GM12878 (cell line): Measurements from ENCODE around the gene FLACC1. TPM values are rescaled to one million over a fixed set of nuclear protein-coding genes. Genes with fewer than 3 reads are reported as not detected.

ENCODE experiments used
- ATAC-seq: fragments of 200-7000 bp; cut with Tn5 transposase; 3 replicates; pipeline ENCODE4 v1.9.1; 2020; ENCODE audit warnings: mild to moderate bottlenecking, moderate library complexity
- BruUV-seq: library from RNA; stranded (reverse); fragments of 400-500 nt; replicated peaks from 2 replicates; lab custom pipeline; 2021; lab: Mats Ljungman, UMichigan
- CTCF ChIA-PET: fragments of 300-600 bp; sonication (Branson Sonifier 250); formaldehyde crosslinking; extraction: SDS; loops from one replicate; lab custom pipeline; 2021; ENCODE audit warnings: inconsistent platforms; lab: Yijun Ruan, JAX
- POLR2A ChIA-PET: fragments of 350-600 bp; formaldehyde crosslinking; extraction: SDS; loops from one replicate; lab custom pipeline; 2021; ENCODE audit warnings: inconsistent platforms; lab: Charles Lee
- RAD21 ChIA-PET: fragments of 300-600 bp; sonication (Branson Sonifier 250); formaldehyde crosslinking; loops from one replicate; lab custom pipeline; 2023; ENCODE audit warnings: antibody characterized with exemption; ENCODE audit not compliant: unreplicated experiment; lab: Charles Lee
- SMC1A ChIA-PET: fragments of 300-600 bp; sonication (Branson Sonifier 250); formaldehyde crosslinking; loops from one replicate; lab custom pipeline; 2023; ENCODE audit not compliant: unreplicated experiment, uncharacterized antibody; lab: Charles Lee
- DNase-seq: peaks from one replicate; pipeline ENCODE4 v3.0.0-alpha.2; 2011; ENCODE audit warnings: low read depth, low spot score
- FAIRE-seq: peaks from 3 replicates; lab custom pipeline; 2011; peaks lifted over from hg19 to GRCh38; lab: Jason Lieb, UNC
- H2AFZ ChIP-seq: 2 replicates; pipeline ENCODE4 v1.6.0; 2011; ENCODE audit warnings: low read depth, low read length, control low read depth; ENCODE audit not compliant: control insufficient read depth
- H3K27ac ChIP-seq: 2 replicates; pipeline ENCODE4 v1.5.1; 2011; ENCODE audit warnings: control low read depth; ENCODE audit not compliant: control insufficient read depth, insufficient read depth
- H3K27me3 ChIP-seq, 2 experiments: replicated peaks in 1 of 2; 2 replicates each; pipeline versions ENCODE4 v1.6.0 to v1.6.1; 2011; ENCODE audit warnings: low read length in 1 of 2; ENCODE audit not compliant: control insufficient read depth in 2 of 2, insufficient read depth in 2 of 2
- H3K36me3 ChIP-seq, 2 experiments: 2 replicates each; pipeline ENCODE4 v1.5.1; 2011; ENCODE audit warnings: low read length in 1 of 2; ENCODE audit not compliant: control insufficient read depth in 2 of 2, insufficient read depth in 2 of 2
- H3K4me1 ChIP-seq: 2 replicates; pipeline ENCODE4 v1.6.1; 2011; ENCODE audit warnings: mild to moderate bottlenecking, low read length, moderate library complexity, mixed read lengths; ENCODE audit not compliant: control insufficient read depth, insufficient read depth
- H3K4me2 ChIP-seq: 2 replicates; pipeline ENCODE4 v1.6.0; 2011; ENCODE audit warnings: control low read depth; ENCODE audit not compliant: control insufficient read depth, insufficient read depth
- H3K4me3 ChIP-seq: fragments of 200-600 bp; sonication (generic); 2 replicates; pipeline ENCODE4 v1.5.1; 2016
- H3K79me2 ChIP-seq: 2 replicates; pipeline ENCODE4 v1.6.0; 2011; ENCODE audit warnings: low read length; ENCODE audit not compliant: control insufficient read depth, insufficient read depth
- H3K9ac ChIP-seq: 2 replicates; pipeline ENCODE4 v1.8.0; 2011; ENCODE audit warnings: low read length, control low read depth, mixed read lengths; ENCODE audit not compliant: control insufficient read depth, insufficient read depth
- H3K9me3 ChIP-seq: replicated peaks from 3 replicates; pipeline ENCODE4 v1.5.1; 2011; ENCODE audit warnings: mild to moderate bottlenecking, low read length; ENCODE audit not compliant: control insufficient read depth, insufficient read depth
- H4K20me1 ChIP-seq: 2 replicates; pipeline ENCODE4 v1.6.0; 2011; ENCODE audit not compliant: control insufficient read depth, insufficient read depth
- CBX3 ChIP-seq: fragments of 200-600 bp; sonication (generic); IDR thresholded peaks from 2 replicates; pipeline ENCODE4 v1.6.1; 2016; ENCODE audit warnings: low read depth, borderline replicate concordance
- CBX5 ChIP-seq: sonication (generic); IDR thresholded peaks from 2 replicates; pipeline ENCODE4 v1.6.1; 2016; ENCODE audit warnings: low read depth, moderate library complexity, mild to moderate bottlenecking, inconsistent platforms
- CHD4 ChIP-seq: fragments of 200-600 bp; sonication (generic); IDR thresholded peaks from 2 replicates; pipeline ENCODE4 v1.6.1; 2016; ENCODE audit warnings: mild to moderate bottlenecking
- EP300 ChIP-seq, 2 experiments: fragments of 150-350 bp in 1 of 2; IDR thresholded peaks; 2 replicates each; pipeline ENCODE4 v1.6.1; 2011 to 2012; ENCODE audit warnings: low read depth in 2 of 2, low read length in 2 of 2, borderline replicate concordance in 1 of 2, improper control_type of control experiment in 1 of 2, inconsistent platforms in 1 of 2; ENCODE audit not compliant: control insufficient read depth in 1 of 2
- EZH2 ChIP-seq: IDR thresholded peaks from 2 replicates; pipeline ENCODE4 v1.6.1; 2012; ENCODE audit warnings: low read depth, mild to moderate bottlenecking, control low read depth, inconsistent platforms, low read length, borderline replicate concordance; ENCODE audit not compliant: control insufficient read depth
- FOS ChIP-seq: IDR thresholded peaks from 3 replicates; pipeline ENCODE4 v1.6.1; 2011; ENCODE audit warnings: borderline replicate concordance; ENCODE audit not compliant: insufficient read length; ENCODE audit errors: extremely low read depth
- FOXM1 ChIP-seq: IDR thresholded peaks from 2 replicates; pipeline ENCODE4 v1.6.1; 2012; ENCODE audit warnings: low read depth, mild to moderate bottlenecking, inconsistent platforms, low read length, moderate library complexity
- HCFC1 ChIP-seq: fragments of 150-350 bp; IDR thresholded peaks from 2 replicates; pipeline ENCODE4 v1.6.1; 2014; ENCODE audit warnings: low read length
- NFIC ChIP-seq: IDR thresholded peaks from 2 replicates; pipeline ENCODE4 v1.6.1; 2012; ENCODE audit warnings: low read depth, mild to moderate bottlenecking, inconsistent platforms, low read length, moderate library complexity
- POLR2AphosphoS5 ChIP-seq: IDR thresholded peaks from 2 replicates; pipeline ENCODE4 v1.6.1; 2011; ENCODE audit warnings: mild to moderate bottlenecking, low read length, inconsistent platforms
- SKIL ChIP-seq: fragments of 450-650 bp; IDR thresholded peaks from 2 replicates; pipeline ENCODE4 v1.6.1; 2017; ENCODE audit warnings: mild to moderate bottlenecking, low read depth, inconsistent platforms; ENCODE audit not compliant: poor library complexity, severe bottlenecking
- TARDBP ChIP-seq: IDR thresholded peaks from 2 replicates; pipeline ENCODE4 v1.6.1; 2016; ENCODE audit warnings: borderline replicate concordance
- ZNF384 ChIP-seq: IDR thresholded peaks from 2 replicates; pipeline ENCODE4 v1.6.1; 2012; ENCODE audit warnings: low read depth, mild to moderate bottlenecking, low read length, improper control_type of control experiment, borderline replicate concordance
- ZZZ3 ChIP-seq: IDR thresholded peaks from 2 replicates; pipeline ENCODE4 v1.6.1; 2011; ENCODE audit warnings: low read depth; ENCODE audit not compliant: control insufficient read depth, insufficient read length
- WGBS: methylation state at CpG from one replicate; pipeline ENCODE4 v1.1.6; 2016; ENCODE audit warnings: low lambda C conversion rate; ENCODE audit not compliant: insufficient replicate concordance, insufficient coverage; ENCODE audit errors: missing lambda C conversion rate; 5-methylcytosine and 5-hydroxymethylcytosine counted together
- in situ Hi-C: fragments of 300-500 bp; cut with MboI; formaldehyde crosslinking; loops from 9 replicates; pipeline ENCODE4 v1.14.3; 2018; ENCODE audit warnings: mixed read lengths
- intact Hi-C: fragments of 100-400 bp; cut with micrococcal nuclease; formaldehyde crosslinking; loops from one replicate; pipeline ENCODE4 v1.14.2; 2022; ENCODE audit not compliant: unreplicated experiment
- polyA plus RNA-seq, 11 experiments: library from polyadenylated mRNA; depleted of rRNA in 4 of 11; unstranded in 6 of 11; stranded (reverse) in 5 of 11; fragments of >200 nt; fragmentation: Nextera tagmentation in 4 of 11; fragmentation: Illumina TruSeq in 1 of 11; extraction: Ambion mirVana in 4 of 11; extraction: Trizol in 1 of 11; gene quantifications; 1 replicate in 1 of 11; 2 replicates in 10 of 11; pipeline versions ENCODE4 v1.2.1 to v1.2.3, GENCODE V29; 2011 to 2016; ENCODE audit warnings: inconsistent platforms in 2 of 11, missing spikeins in 2 of 11, low read depth in 1 of 11
- total RNA-seq, 4 experiments: library from RNA; depleted of rRNA in 3 of 4; stranded (reverse); fragments of >200 nt in 3 of 4; fragmentation: Illumina TruSeq in 1 of 4; extraction: Trizol in 1 of 4; gene quantifications; 2 replicates each; pipeline versions ENCODE4 v1.2.1 to v1.2.3, GENCODE V29; 2013 to 2021
- TF ChIP-seq, protein P1 (sequence below): IDR thresholded peaks from 2 replicates; pipeline ENCODE4 v1.6.1; 2011; ENCODE audit warnings: borderline replicate concordance, low read depth, mild to moderate bottlenecking, moderate library complexity, mixed read lengths, low read length; ENCODE audit not compliant: insufficient read depth; ENCODE audit errors: extremely low read length
- TF ChIP-seq, protein P2 (sequence below): IDR thresholded peaks from 2 replicates; pipeline ENCODE4 v1.6.1; 2011; ENCODE audit warnings: low read depth, mild to moderate bottlenecking, low read length, moderate library complexity, borderline replicate concordance; ENCODE audit errors: extremely low read depth
- TF ChIP-seq, protein P3 (sequence below): IDR thresholded peaks from 2 replicates; pipeline ENCODE4 v1.6.1; 2012; ENCODE audit warnings: low read length, inconsistent platforms

Gene FLACC1
- total and polyA plus RNA-seq, 10 of the 15 experiments (the other 5 are each of a cell fraction or from before 2014, with no cell fraction given), result 0.08 to 0.54 (median 0.30) TPM; not detected in 2

DNA sequence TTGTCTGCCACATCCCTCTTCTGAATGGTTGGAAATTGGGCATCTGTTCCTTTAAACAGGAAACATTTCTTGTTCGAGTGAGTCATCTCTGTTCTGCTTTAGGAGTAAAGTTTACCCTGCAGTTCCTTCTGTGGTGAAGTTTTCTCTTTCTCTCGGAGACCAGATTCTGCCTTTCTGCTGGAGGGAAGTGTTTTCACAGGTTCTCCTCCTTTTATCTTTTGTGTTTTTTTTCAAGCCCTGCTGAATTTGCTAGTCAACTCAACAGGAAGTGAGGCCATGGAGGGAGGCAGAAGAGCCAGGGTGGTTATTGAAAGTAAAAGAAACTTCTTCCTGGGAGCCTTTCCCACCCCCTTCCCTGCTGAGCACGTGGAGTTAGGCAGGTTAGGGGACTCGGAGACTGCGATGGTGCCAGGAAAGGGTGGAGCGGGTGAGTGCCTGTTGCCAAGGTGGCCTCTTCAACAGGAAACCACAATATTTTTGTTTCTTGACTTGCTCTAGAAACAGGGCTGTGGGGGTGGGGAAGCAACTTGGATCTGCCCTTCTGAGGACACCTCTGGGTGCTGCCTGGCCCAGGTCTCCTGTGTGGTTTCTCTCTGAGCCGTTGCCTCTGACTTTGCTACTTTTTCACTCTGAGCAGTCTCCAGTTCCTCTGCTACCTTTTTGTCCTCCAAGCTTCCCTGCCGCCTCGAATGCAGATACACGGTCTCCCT, 99.0 kb downstream of the FLACC1 start:
- in situ Hi-C loops (no loop called here), intact Hi-C loops (loop anchor here (1.0 to 5.0 kb wide), 2 partner anchors 22 to 194 kb away; partner anchors contain the start of genes STRADB and TRAK2)
- H3K36me3 ChIP-seq, result no peaks in the 10 kb centered on the region; a peak in 3 of 4 replicates
- FAIRE-seq (peak; percentile 95), ATAC-seq (peak; percentile 79), DNase-seq (peak; percentile 79)
- peak overlapping the region; percentile 76 for H2AFZ ChIP-seq
- H3K9me3 ChIP-seq, result no peaks in the 10 kb centered on the region; the same call in 2 of the 3 replicates
- SMC1A ChIA-PET, result interaction anchor here (0.6 to 10.5 kb wide), 6 partner anchors 10 to 295 kb away, joined by 3 to 87 read pairs (median 5); no protein-coding TSS in a partner anchor
- no peaks in the 10 kb centered on the region for H4K20me1 ChIP-seq
- peak overlapping the region; percentile 99 for H3K27ac ChIP-seq
- POLR2A ChIA-PET, result interaction anchor here (1.4 to 5.1 kb wide), 3 partner anchors 21 to 25 kb away, joined by 3 to 33 read pairs (median 6); no protein-coding TSS in a partner anchor
- peak overlapping the region; percentile 62 for H3K4me3 ChIP-seq
- peak overlapping the region; percentile 76 for H3K9ac ChIP-seq
- CTCF ChIA-PET, result interaction anchor here (1.9 to 6.6 kb wide), 3 partner anchors 21 to 75 kb away, joined by 5 to 34 read pairs (median 9); partner anchors contain the start of gene CASP10
- peaks cover 9% of the 10 kb centered on the region for H3K79me2 ChIP-seq
- RAD21 ChIA-PET, result interaction anchor here (1.2 to 6.4 kb wide), 3 partner anchors 15 to 75 kb away, joined by 4 to 79 read pairs (median 4); partner anchors contain the start of gene CASP10
- 2% methylated on average over 10 of the region's 10 CpGs for WGBS
- H3K27me3 ChIP-seq, result no peaks in the 10 kb centered on the region
- BruUV-seq, result TSS peak; percentile 94
- peak overlapping the region; percentile 97 for H3K4me2 ChIP-seq
- peaks cover 29% of the 10 kb centered on the region for H3K4me1 ChIP-seq
- peak; percentile 97 for TF ChIP-seq NFIC
- peak; percentile 75 for TF ChIP-seq POLR2AphosphoS5
- TF ChIP-seq CHD4, result no peak
- no peak for TF ChIP-seq CBX3
- TF ChIP-seq TARDBP, result peak; percentile 41
- TF ChIP-seq ZZZ3, result no peak
- no peak; the same call in 1 of the 2 replicates for TF ChIP-seq CBX5
- no peak for TF ChIP-seq EZH2
- TF ChIP-seq, protein P1, sequence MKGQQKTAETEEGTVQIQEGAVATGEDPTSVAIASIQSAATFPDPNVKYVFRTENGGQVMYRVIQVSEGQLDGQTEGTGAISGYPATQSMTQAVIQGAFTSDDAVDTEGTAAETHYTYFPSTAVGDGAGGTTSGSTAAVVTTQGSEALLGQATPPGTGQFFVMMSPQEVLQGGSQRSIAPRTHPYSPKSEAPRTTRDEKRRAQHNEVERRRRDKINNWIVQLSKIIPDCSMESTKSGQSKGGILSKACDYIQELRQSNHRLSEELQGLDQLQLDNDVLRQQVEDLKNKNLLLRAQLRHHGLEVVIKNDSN, result no peak
- TF ChIP-seq, protein P2, sequence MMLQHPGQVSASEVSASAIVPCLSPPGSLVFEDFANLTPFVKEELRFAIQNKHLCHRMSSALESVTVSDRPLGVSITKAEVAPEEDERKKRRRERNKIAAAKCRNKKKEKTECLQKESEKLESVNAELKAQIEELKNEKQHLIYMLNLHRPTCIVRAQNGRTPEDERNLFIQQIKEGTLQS, result no peak
- peak; percentile 37; the same call in 1 of the 2 replicates for TF ChIP-seq ZNF384
- TF ChIP-seq SKIL, result no peak
- peak; percentile 91 for TF ChIP-seq FOXM1
- TF ChIP-seq, protein P3, sequence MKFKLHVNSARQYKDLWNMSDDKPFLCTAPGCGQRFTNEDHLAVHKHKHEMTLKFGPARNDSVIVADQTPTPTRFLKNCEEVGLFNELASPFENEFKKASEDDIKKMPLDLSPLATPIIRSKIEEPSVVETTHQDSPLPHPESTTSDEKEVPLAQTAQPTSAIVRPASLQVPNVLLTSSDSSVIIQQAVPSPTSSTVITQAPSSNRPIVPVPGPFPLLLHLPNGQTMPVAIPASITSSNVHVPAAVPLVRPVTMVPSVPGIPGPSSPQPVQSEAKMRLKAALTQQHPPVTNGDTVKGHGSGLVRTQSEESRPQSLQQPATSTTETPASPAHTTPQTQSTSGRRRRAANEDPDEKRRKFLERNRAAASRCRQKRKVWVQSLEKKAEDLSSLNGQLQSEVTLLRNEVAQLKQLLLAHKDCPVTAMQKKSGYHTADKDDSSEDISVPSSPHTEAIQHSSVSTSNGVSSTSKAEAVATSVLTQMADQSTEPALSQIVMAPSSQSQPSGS, result peak; percentile 88
- TF ChIP-seq EP300 (IDR thresholded peaks at IDR 0.05; ENCODE audit: borderline replicate concordance in 1 of 2, control insufficient read depth in 1 of 2, low read depth in 2 of 2, low read length in 2 of 2), result peak; percentile 64 to 97
- no peak for TF ChIP-seq FOS
- TF ChIP-seq HCFC1, result peak; percentile 36; the same call in 1 of the 2 replicates
